Transverse colon (tissue), 4 donors: ENCODE measurements around the gene HAL. TPM values are rescaled to one million over a fixed set of nuclear protein-coding genes. Genes with fewer than 3 reads are reported as not detected.

Source experiments
- DNase-seq: peaks from one replicate; pipeline ENCODE4 v3.0.0-alpha.2; 2019
- H3K27ac ChIP-seq, 4 donors: fragments of 200-600 bp; sonication (generic); 2 replicates each; pipeline ENCODE4 v1.5.1; 2016 to 2018; ENCODE audit warnings: inconsistent platforms in 4 of 4
- H3K27me3 ChIP-seq: fragments of 200-600 bp; sonication (generic); 2 replicates; pipeline ENCODE4 v1.5.1; 2017; ENCODE audit warnings: inconsistent platforms
- H3K36me3 ChIP-seq, 4 donors: fragments of 200-600 bp; sonication (generic); 2 replicates each; pipeline ENCODE4 v1.5.1; 2017 to 2019; ENCODE audit warnings: inconsistent platforms in 4 of 4
- H3K4me1 ChIP-seq, 4 donors: fragments of 200-600 bp; sonication (generic); 2 replicates each; pipeline ENCODE4 v1.5.1; 2017 to 2020; ENCODE audit warnings: inconsistent platforms in 4 of 4
- H3K4me3 ChIP-seq, 4 donors: fragments of 200-600 bp; sonication (generic); 1 replicate in 1 of 4; 2 replicates in 3 of 4; pipeline versions ENCODE4 v1.5.1 to v1.6.1; 2017 to 2019; ENCODE audit warnings: inconsistent platforms in 4 of 4
- H3K9me3 ChIP-seq, 2 donors: fragments of 200-600 bp; sonication (generic); 2 replicates each; pipeline ENCODE4 v1.5.1; 2017 to 2019; ENCODE audit warnings: inconsistent platforms in 2 of 2
- CTCF ChIP-seq, 5 experiments: fragments of 200-600 bp in 3 of 5; fragments of 450-650 bp in 2 of 5; sonication (generic) in 3 of 5; IDR thresholded peaks; 1 replicate in 2 of 5; 2 replicates in 3 of 5; pipeline ENCODE4 v1.5.1; 2016 to 2017; ENCODE audit warnings: antibody characterized with exemption in 5 of 5, inconsistent platforms in 3 of 5, mild to moderate bottlenecking in 2 of 5, moderate library complexity in 1 of 5
- EP300 ChIP-seq: sonication (generic); formaldehyde crosslinking; IDR thresholded peaks from one replicate; pipeline ENCODE4 v1.6.1; 2017; ENCODE audit warnings: antibody characterized with exemption, low read depth
- POLR2A ChIP-seq: fragments of 450-650 bp; IDR thresholded peaks from one replicate; pipeline ENCODE4 v1.6.1; 2016; ENCODE audit warnings: antibody characterized with exemption, mild to moderate bottlenecking, moderate library complexity
- POLR2AphosphoS5 ChIP-seq, 3 donors: sonication (generic); formaldehyde crosslinking; IDR thresholded peaks; one replicate each; pipeline ENCODE4 v1.6.1; 2016; ENCODE audit warnings: antibody characterized with exemption in 3 of 3
- WGBS, 2 donors: methylation state at CpG; one replicate each; pipeline ENCODE4 v1.1.5; 2018; ENCODE audit warnings: low coverage in 1 of 2; 5-methylcytosine and 5-hydroxymethylcytosine counted together
- in situ Hi-C, 4 donors: fragments of 200-750 bp; cut with MboI; loops; one replicate each; pipeline versions ENCODE4 v1.15.0 to v1.15.1; 2017; ENCODE audit warnings: low sequenced_read_pairs in 3 of 4, low pct_ligation_motif_present in 1 of 4, low pct_unique_long_range_greater_than_20kb in 1 of 4
- intact Hi-C: fragments of 100-400 bp; cut with DNase I; formaldehyde crosslinking; loops from one replicate; pipeline ENCODE4 v1.15.1; 2023; ENCODE audit warnings: low total_unique reads
- total RNA-seq, 4 donors: library from RNA; depleted of rRNA; stranded (reverse); fragments of >200 nt; gene quantifications; one replicate each; pipeline ENCODE4 v1.1.0, GENCODE V29; 2016

Gene HAL
- total RNA-seq, 4 donors from 2014 or later, result 1.1 to 3.3 (median 2.6) TPM; not detected in 1

- TF ChIP-seq CTCF (IDR thresholded peaks at IDR 0.05), result no peak
- no peak for TF ChIP-seq EP300
- TF ChIP-seq POLR2A, result no peak
- TF ChIP-seq POLR2AphosphoS5 (IDR thresholded peaks at IDR 0.05), result no peak
- intact Hi-C loops, result no loop called here
- no peaks in the 10 kb centered on the region for H3K36me3 ChIP-seq
- 86 to 88% methylated on average over 1 to 3 of the region's 3 CpGs for WGBS, 2 donors
- no peaks in the 10 kb centered on the region for H3K4me1 ChIP-seq
- in situ Hi-C loops, result loop anchor here in 1 of 4 donors (25.0 kb wide), 1 partner anchor 391 kb away; no protein-coding TSS in a partner anchor
- H3K4me3 ChIP-seq, result no peak overlapping the region
- H3K27ac ChIP-seq, result no peak overlapping the region
- H3K27me3 ChIP-seq, result no peaks in the 10 kb centered on the region
- DNase-seq, result no peak
- no peaks in the 10 kb centered on the region for H3K9me3 ChIP-seq
Observed at GRCh38 chr12:95978774-95979173, 17.4 kb downstream of the HAL start.

- TF ChIP-seq POLR2AphosphoS5 (IDR thresholded peaks at IDR 0.05), result no peak
- TF ChIP-seq CTCF (IDR thresholded peaks at IDR 0.05), result no peak
- TF ChIP-seq POLR2A, result no peak
- no peak for TF ChIP-seq EP300
- Histone ChIP-seq H3K4me3 (no peak overlapping the region), H3K27me3 (no peaks in the 10 kb centered on the region), H3K4me1 (no peaks in the 10 kb centered on the region), H3K36me3 (no peaks in the 10 kb centered on the region), H3K9me3 (no peaks in the 10 kb centered on the region), H3K27ac (no peak overlapping the region)
- intact Hi-C loops, result no loop called here
- 87 to 95% methylated on average over 4 to 5 of the region's 5 CpGs for WGBS, 2 donors
- in situ Hi-C loops, result loop anchor here in 1 of 4 donors (25.0 kb wide), 1 partner anchor 391 kb away; no protein-coding TSS in a partner anchor
- no peak for DNase-seq
Observed at GRCh38 chr12:95978351-95978750, 17.8 kb downstream of the HAL start.

- H3K36me3 ChIP-seq, result no peaks in the 10 kb centered on the region
- intact Hi-C loops (no loop called here), in situ Hi-C loops (loop anchor here in 1 of 4 donors (25.0 kb wide), 1 partner anchor 391 kb away; no protein-coding TSS in a partner anchor)
- 83 to 93% methylated on average over 2 to 11 of the region's 11 CpGs for WGBS, 2 donors
- TF ChIP-seq CTCF (IDR thresholded peaks at IDR 0.05), result no peak
- TF ChIP-seq POLR2AphosphoS5 (IDR thresholded peaks at IDR 0.05), result no peak
- TF ChIP-seq EP300, result no peak
- no peak for TF ChIP-seq POLR2A
- H3K27me3 ChIP-seq, result no peaks in the 10 kb centered on the region
- H3K4me1 ChIP-seq, result no peaks in the 10 kb centered on the region
- H3K4me3 ChIP-seq, result no peak overlapping the region
- no peak overlapping the region for H3K27ac ChIP-seq
- DNase-seq, result no peak
- H3K9me3 ChIP-seq, result no peaks in the 10 kb centered on the region
Observed at GRCh38 chr12:95977764-95978305, 18.3 kb downstream of the HAL start.

GRCh38 chr12:95976416-95976832, 19.7 kb downstream of the HAL start:
- intact Hi-C loops, result no loop called here
- TF ChIP-seq POLR2A (no peak), CTCF (IDR thresholded peaks at IDR 0.05) (no peak)
- no peaks in the 10 kb centered on the region for H3K9me3 ChIP-seq
- no peaks in the 10 kb centered on the region for H3K27me3 ChIP-seq
- 95% methylated on average over 8 of the region's 8 CpGs; no CpG with 5 or more reads in 1 of the 2 donors for WGBS, 2 donors
- H3K4me1 ChIP-seq, result no peaks in the 10 kb centered on the region
- DNase-seq, result no peak
- in situ Hi-C loops, result loop anchor here in 1 of 4 donors (25.0 kb wide), 1 partner anchor 389 kb away; no protein-coding TSS in a partner anchor
- H3K36me3 ChIP-seq, result no peaks in the 10 kb centered on the region
- H3K27ac ChIP-seq, result no peak overlapping the region
- H3K4me3 ChIP-seq, result no peak overlapping the region
